Sigmoid colon (tissue), 4 donors: ENCODE measurements around the gene ITGA7.

Source experiments
- CTCF ChIP-seq, 4 experiments: fragments of 450-650 bp in 3 of 4; fragments of 200-600 bp in 1 of 4; IDR thresholded peaks; one replicate each; pipeline ENCODE4 v1.5.1; 2016 to 2019; ENCODE audit warnings: antibody characterized with exemption in 4 of 4, mild to moderate bottlenecking in 3 of 4, moderate library complexity in 2 of 4
- EP300 ChIP-seq, 4 donors: sonication (generic); formaldehyde crosslinking; IDR thresholded peaks; one replicate each; pipeline ENCODE4 v1.6.1; 2017; ENCODE audit warnings: antibody characterized with exemption in 4 of 4
- POLR2A ChIP-seq, 2 donors: fragments of 450-650 bp; IDR thresholded peaks; one replicate each; pipeline ENCODE4 v1.6.1; 2016; ENCODE audit warnings: antibody characterized with exemption in 2 of 2, mild to moderate bottlenecking in 2 of 2, moderate library complexity in 2 of 2
- POLR2AphosphoS5 ChIP-seq, 4 donors: sonication (generic); formaldehyde crosslinking; IDR thresholded peaks; one replicate each; pipeline ENCODE4 v1.6.1; 2017; ENCODE audit warnings: antibody characterized with exemption in 4 of 4

DNA sequence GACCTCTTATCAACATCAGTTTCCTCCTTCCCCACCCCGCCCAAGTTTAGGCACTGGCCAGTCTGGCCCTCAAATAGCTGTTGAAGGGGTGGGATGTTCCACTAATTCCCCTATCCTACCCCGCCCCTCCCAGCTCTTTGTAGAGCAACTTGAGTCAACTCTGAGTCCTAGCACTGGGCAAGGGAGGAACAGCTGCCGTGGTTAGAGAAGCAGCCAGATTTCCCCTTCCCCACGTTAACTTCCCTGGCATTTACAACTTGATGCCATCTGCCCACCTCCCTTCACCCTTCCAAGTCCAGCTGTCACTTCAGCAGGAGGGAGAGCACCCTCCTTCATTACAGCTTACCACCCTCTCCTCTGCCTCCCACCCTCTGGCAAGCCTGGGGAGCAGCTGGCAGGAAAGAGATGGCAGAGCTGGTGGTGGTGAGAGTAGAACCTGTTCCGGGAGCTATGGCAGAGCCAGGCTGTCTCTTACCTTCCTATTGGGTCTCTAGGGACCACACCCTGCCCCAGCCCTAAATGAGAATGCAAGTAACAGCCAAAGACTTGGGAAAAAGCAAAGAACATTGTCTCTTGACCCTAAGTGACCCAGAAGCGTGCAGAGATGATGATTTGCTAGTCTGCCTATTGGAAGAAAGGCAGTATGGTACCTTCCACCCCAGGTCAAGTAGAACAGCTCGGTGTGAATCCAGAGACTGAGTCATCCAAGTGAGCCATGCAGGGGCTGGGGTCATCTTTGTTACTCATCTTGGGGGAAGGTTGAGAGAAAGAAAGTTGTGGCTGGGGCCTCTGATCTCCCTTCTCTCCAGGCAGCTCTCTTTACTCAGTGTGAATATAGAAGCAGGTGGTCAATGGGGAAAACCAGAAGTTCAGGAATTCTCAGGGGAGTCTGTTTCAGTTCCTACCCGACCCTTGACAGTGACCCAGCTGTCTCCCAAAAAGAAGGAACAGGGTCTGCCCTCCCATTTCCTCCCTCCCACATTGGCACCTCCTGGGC is 9.6 kb upstream of the ITGA7 start:
- TF ChIP-seq POLR2A (IDR thresholded peaks at IDR 0.05) (no peak), CTCF (IDR thresholded peaks at IDR 0.05) (no peak), EP300 (IDR thresholded peaks at IDR 0.05) (no peak), POLR2AphosphoS5 (IDR thresholded peaks at IDR 0.05) (no peak)
